ENCODE measurements around the gene SSBP2.

SSBP2 gene

DNA sequence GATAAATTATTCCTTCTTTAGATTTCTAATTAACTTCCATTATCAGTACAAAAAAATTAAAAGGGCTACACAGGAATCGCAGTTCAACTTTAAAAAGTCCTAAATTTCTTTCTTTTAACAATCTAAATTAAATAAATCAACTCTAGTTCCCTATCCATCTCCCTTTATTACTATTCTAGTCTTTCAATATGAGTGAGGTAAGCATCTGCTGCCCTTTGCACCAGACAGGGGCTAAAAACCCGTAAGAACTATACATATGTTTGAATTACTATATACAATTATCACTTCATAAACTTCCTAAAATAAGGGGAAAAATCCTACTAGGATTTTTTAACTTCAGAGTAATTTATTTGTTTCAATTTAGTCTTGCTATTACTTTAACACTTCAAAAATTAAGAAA, 145.6 kb downstream of the SSBP2 start:
- TF ChIP-seq TAF1 (IDR thresholded peaks at IDR 0.05; ENCODE audit: borderline replicate concordance, insufficient read depth, low read length) (no peak), FOXP2 (optimal IDR thresholded peaks at IDR 0.05; ENCODE audit: borderline replicate concordance, extremely low read depth, extremely low read length, insufficient read depth) (no peak), SIN3A (IDR thresholded peaks at IDR 0.05; ENCODE audit: borderline replicate concordance, insufficient read depth, low read length) (no peak)
- TF ChIP-seq, protein P1, sequence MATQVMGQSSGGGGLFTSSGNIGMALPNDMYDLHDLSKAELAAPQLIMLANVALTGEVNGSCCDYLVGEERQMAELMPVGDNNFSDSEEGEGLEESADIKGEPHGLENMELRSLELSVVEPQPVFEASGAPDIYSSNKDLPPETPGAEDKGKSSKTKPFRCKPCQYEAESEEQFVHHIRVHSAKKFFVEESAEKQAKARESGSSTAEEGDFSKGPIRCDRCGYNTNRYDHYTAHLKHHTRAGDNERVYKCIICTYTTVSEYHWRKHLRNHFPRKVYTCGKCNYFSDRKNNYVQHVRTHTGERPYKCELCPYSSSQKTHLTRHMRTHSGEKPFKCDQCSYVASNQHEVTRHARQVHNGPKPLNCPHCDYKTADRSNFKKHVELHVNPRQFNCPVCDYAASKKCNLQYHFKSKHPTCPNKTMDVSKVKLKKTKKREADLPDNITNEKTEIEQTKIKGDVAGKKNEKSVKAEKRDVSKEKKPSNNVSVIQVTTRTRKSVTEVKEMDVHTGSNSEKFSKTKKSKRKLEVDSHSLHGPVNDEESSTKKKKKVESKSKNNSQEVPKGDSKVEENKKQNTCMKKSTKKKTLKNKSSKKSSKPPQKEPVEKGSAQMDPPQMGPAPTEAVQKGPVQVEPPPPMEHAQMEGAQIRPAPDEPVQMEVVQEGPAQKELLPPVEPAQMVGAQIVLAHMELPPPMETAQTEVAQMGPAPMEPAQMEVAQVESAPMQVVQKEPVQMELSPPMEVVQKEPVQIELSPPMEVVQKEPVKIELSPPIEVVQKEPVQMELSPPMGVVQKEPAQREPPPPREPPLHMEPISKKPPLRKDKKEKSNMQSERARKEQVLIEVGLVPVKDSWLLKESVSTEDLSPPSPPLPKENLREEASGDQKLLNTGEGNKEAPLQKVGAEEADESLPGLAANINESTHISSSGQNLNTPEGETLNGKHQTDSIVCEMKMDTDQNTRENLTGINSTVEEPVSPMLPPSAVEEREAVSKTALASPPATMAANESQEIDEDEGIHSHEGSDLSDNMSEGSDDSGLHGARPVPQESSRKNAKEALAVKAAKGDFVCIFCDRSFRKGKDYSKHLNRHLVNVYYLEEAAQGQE (IDR thresholded peaks at IDR 0.05; ENCODE audit: insufficient read depth in 1 of 2, low read depth in 2 of 2, low read length in 2 of 2): no peak

DNA sequence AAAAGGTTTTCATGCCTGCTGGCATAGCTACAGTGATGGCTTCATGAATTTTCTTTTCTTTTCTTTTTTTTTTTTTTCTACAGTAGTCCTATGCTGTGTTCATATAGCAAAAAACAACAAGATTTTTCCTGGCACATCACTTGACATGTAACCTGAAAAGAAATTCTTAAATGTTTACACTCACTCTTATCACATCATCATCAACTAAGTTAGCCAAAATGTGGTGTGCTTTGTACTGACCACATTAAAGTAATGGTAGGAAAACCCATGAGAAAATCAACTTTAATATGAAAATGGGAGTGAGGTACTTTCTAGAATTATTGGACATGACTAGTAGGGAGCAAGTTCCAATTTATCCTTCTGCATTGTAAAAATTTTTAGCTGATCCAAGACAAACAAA, 146.7 kb downstream of the SSBP2 start:
- no peak for TF ChIP-seq FOXP2 (optimal IDR thresholded peaks at IDR 0.05; ENCODE audit: borderline replicate concordance, extremely low read depth, extremely low read length, insufficient read depth)
- no peak for TF ChIP-seq SIN3A (IDR thresholded peaks at IDR 0.05; ENCODE audit: borderline replicate concordance, insufficient read depth, low read length)
- TF ChIP-seq TAF1 (IDR thresholded peaks at IDR 0.05; ENCODE audit: borderline replicate concordance, insufficient read depth, low read length): no peak

DNA sequence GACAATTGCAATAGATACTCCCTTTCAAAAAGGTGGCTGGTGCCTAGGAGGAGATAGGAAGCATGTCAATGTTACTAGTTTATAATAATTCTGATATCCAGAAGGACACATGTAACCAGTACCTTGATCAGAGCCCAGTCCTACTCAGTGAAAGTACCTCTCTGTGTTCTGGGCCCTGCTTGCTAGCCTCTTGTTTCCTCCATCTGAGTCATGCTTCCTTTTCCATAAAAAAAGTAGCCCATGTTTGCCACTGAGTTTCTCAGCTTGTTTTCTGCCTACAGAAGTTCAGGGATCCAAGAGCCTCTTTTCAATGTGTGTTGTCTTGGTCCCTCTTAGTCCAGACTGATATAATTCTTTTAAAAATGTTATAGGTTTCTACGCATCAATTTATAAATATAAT, 149.0 kb downstream of the SSBP2 start:
- TF ChIP-seq SIN3A (IDR thresholded peaks at IDR 0.05; ENCODE audit: borderline replicate concordance, insufficient read depth, low read length): no peak
- TF ChIP-seq POLR2AphosphoS5 (IDR thresholded peaks at IDR 0.05; ENCODE audit: low read depth, low read length): no peak
- TF ChIP-seq TAF1 (IDR thresholded peaks at IDR 0.05; ENCODE audit: borderline replicate concordance, insufficient read depth, low read length): no peak
- TF ChIP-seq FOXP2 (optimal IDR thresholded peaks at IDR 0.05; ENCODE audit: borderline replicate concordance, extremely low read depth, extremely low read length, insufficient read depth): no peak
- TF ChIP-seq, protein P1 (IDR thresholded peaks at IDR 0.05; ENCODE audit: insufficient read depth in 1 of 2, low read depth in 2 of 2, low read length in 2 of 2): no peak

- TF ChIP-seq FOXP2 (optimal IDR thresholded peaks at IDR 0.05; ENCODE audit: borderline replicate concordance, extremely low read depth, extremely low read length, insufficient read depth) (no peak), TAF1 (IDR thresholded peaks at IDR 0.05; ENCODE audit: borderline replicate concordance, insufficient read depth, low read length) (no peak), POLR2AphosphoS5 (IDR thresholded peaks at IDR 0.05; ENCODE audit: low read depth, low read length) (no peak), SIN3A (IDR thresholded peaks at IDR 0.05; ENCODE audit: borderline replicate concordance, insufficient read depth, low read length) (no peak)
- TF ChIP-seq, protein P1 (IDR thresholded peaks at IDR 0.05; ENCODE audit: insufficient read depth in 1 of 2, low read depth in 2 of 2, low read length in 2 of 2): no peak
These were observed 160.2 kb downstream of the SSBP2 start for GRCh38 chr5:81590498-81591384.

DNA sequence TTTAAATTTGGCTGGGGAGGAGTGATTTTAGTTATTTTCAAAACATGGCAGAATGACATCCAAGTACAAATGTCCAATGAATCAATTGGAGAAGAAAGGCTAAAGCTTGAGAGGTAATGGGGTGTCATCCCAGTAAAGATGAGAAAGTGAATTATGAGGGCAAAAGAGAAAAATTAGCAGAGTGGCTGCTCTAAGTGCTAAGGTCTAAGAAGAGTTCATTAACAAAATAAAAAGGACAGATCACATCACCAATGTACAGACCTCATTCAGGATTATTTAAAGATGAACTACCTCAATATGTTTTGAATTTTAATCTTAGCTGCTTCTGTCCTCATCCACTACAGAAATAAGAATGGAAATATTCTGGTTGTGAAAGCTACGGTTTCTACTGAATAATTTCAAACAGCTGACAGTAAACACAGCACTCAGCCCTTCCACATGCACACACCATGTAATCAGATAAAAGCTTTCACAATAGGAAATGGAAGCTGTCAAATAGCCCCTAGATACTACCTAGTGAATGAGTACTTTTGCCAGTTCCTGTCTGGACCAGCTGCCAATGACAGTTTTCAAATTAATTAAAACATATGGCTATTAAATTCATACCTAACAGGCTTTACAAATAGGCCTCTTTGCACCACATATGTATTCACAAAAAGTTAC, 171.5 kb downstream of the SSBP2 start:
- TF ChIP-seq POLR2AphosphoS5 (IDR thresholded peaks at IDR 0.05; ENCODE audit: low read depth, low read length) (no peak), SIN3A (IDR thresholded peaks at IDR 0.05; ENCODE audit: borderline replicate concordance, insufficient read depth, low read length) (peak; percentile 93), FOXP2 (optimal IDR thresholded peaks at IDR 0.05; ENCODE audit: borderline replicate concordance, extremely low read depth, extremely low read length, insufficient read depth) (peak; percentile 24)
- TF ChIP-seq, protein P1 (IDR thresholded peaks at IDR 0.05; ENCODE audit: insufficient read depth in 1 of 2, low read depth in 2 of 2, low read length in 2 of 2): peak in 1 of 2 experiments; percentile 35; a peak in 1 of 4 replicates

All from PFSK-1 (cell line).